Renal cortex interstitium (tissue), 11 donors: ENCODE results near the gene WNK2. TPM values are rescaled to one million over a fixed set of nuclear protein-coding genes. Genes with fewer than 3 reads are reported as not detected.

ENCODE experiments used
- DNase-seq, 11 donors: peaks; one replicate each; pipeline ENCODE4 v3.0.0-alpha.2; 2013; ENCODE audit warnings: low read depth in 9 of 11, low spot score in 4 of 11; ENCODE audit errors: extremely low read depth in 1 of 11
- polyA plus RNA-seq, 3 donors: library from polyadenylated mRNA; unstranded; fragments of 120-200 nt; gene quantifications; one replicate each; pipeline ENCODE4 v1.2.1, GENCODE V29; 2013; ENCODE audit not compliant: insufficient read length in 3 of 3

Gene WNK2
- polyA plus RNA-seq, 3 donors, result 24.8 to 34.0 (median 29.0) TPM

GRCh38 chr9:93181672-93182435, 2.1 kb upstream of the WNK2 start:
- DNase-seq, result no peak

DNA sequence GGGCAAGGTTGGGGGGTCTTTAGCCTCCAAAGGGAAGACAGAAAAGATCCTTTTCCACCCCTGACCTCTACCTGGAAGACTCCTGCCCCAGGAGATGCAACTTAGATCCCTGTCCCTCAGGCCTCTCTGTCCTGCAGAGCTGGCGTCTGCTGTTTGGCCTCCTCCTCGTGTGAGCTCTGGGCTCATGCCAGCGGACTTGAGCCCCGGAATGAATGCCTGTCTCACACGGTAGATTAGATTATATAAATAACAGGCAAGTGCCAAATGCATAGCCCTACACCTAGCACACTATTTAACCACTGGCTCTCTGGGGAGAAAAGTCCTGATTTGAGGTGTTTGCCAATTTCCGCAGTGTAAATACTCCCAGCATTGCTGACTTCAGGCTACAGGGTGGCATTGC, 1.4 kb upstream of the WNK2 start:
- no peak for DNase-seq

- DNase-seq, result no peak
Observed at GRCh38 chr9:93183131-93183662, 742 bp upstream of the WNK2 start.

DNA sequence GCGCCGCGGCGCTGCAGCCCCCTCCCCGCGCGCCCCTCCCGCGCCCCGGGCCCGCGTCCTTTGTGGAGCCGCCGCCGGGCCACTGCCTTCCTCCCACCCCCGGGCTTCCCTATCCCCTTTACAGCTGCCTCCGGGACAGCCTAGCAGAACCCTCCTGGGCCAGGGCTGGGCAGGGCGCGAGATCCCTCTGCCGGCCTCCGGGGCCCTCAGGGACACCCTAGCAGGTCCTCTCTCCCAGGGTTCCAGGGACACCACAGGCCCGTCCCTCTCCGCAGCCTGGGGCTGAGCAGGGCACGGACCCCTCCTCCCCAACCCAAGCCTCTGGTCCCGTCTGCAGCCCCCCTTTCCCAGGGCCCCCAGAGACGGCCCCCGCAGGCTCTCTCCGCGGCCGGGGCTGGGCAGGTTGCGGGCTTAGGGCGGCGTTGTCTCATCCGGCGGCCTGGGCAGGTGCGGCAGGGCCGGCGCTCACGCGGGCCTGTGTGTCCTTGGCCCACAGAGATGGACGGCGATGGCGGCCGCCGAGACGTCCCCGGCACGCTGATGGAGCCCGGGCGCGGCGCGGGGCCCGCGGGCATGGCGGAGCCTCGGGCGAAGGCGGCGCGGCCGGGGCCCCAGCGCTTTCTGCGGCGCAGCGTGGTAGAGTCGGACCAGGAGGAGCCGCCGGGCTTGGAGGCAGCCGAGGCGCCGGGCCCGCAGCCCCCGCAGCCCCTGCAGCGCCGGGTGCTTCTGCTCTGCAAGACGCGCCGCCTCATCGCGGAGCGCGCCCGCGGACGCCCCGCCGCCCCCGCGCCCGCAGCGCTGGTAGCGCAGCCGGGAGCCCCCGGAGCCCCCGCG, 710 bp downstream of the WNK2 start:
- DNase-seq, result no peak

DNA sequence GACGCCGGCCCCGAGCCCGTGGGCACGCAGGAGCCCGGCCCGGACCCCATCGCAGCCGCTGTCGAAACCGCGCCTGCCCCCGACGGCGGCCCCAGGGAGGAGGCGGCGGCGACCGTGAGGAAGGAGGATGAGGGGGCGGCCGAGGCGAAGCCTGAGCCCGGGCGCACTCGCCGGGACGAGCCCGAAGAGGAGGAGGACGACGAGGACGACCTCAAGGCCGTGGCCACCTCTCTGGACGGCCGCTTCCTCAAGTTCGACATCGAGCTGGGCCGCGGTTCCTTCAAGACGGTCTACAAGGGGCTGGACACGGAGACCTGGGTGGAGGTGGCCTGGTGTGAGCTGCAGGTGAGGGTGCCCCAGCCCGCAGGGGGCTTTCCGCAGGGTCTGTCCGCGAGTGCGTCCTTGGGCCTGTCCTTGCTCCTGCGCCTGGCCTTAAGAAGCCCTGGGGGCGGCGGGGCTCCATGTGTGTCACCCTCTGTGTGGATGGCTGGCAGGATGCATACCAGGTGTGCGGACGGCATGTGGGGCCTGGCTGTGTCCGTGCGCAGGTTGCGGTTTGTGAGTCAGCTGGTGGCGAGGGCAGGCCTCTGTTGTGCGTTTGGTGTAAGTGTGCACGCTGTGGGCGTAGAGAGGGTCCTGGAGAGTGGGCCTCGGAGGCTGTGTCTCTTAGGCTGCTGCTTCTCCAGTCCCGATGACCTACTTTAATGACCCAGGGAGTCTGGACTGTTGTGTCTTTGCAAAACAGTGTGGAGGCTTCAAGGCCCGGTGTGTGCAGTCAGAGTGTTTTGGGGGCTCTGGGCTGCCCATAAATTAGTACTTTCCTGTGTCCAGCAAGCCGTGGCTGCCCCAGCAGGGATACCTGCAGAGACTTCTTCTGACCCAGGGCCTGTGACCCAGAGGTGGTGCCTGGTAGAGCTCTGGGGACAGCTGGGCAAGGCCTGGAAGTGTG, 1.6 kb downstream of the WNK2 start:
- no peak for DNase-seq

GRCh38 chr9:93186215-93186945, 2.4 kb downstream of the WNK2 start:
- no peak for DNase-seq

- DNase-seq, result no peak
Observed at GRCh38 chr9:93187047-93187446, 3.1 kb downstream of the WNK2 start.

DNA sequence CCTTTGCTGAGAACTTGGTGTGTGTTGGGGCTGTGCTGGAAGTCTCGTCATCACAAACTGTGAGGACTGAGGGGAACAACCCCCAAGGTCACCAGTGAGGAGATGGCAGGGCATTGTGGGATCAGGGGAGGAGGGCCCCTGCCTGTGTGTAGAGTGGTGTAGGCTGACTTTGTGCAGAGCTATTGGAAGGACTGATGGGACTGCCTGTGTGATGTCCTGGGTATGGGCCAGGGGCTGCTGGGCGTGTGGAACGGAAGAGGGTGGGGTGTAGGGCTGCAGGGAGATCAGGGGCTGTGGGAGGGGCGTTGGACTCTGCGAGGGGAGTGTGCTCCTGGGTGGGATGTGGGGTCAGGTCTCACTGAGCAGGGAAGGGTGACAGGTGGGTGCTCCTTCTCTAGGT, 3.6 kb downstream of the WNK2 start:
- no peak for DNase-seq

- no peak for DNase-seq
Observed at GRCh38 chr9:93188426-93189368, 4.8 kb downstream of the WNK2 start.

GRCh38 chr9:93189369-93190132, 5.6 kb downstream of the WNK2 start:
- DNase-seq, result no peak

DNA sequence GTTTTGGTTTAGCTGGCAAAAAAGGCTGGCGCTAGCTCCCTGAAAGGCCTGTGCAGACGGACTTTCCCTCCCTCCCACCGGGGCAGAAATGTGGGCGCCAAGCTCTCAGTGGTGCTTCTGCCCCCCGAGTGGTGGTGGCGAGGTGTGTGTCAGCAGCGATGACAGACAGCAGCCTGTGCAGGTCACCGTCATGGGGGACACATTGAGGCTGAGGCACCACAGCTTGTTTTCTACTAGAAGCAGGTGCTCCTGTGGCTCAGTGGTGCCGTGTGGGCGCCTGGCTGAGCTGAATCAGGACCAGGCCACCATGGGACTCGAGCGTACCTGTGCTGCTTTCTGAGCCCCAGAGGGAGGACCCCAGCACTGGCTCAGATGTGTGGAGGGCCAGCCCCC, 6.2 kb downstream of the WNK2 start:
- no peak for DNase-seq

GRCh38 chr9:93190656-93191353, 6.9 kb downstream of the WNK2 start:
- no peak for DNase-seq

DNA sequence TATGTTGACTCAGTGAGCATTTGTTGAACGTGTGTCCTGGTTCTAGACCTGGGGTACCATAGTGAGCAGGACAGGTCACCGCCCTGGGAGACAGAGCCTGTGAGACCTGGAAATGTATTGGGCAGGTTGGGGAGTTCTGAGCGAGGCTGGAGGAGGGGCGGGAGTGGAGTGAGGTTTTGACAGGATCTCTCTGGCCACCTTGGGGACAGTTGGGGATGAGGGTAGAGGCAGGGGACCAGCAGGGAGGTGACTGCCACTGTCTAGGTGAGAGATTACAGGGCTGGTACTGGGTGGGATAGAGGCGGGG, 7.4 kb downstream of the WNK2 start:
- DNase-seq, result no peak

GRCh38 chr9:93192721-93193387, 8.9 kb downstream of the WNK2 start:
- DNase-seq, result no peak

DNA sequence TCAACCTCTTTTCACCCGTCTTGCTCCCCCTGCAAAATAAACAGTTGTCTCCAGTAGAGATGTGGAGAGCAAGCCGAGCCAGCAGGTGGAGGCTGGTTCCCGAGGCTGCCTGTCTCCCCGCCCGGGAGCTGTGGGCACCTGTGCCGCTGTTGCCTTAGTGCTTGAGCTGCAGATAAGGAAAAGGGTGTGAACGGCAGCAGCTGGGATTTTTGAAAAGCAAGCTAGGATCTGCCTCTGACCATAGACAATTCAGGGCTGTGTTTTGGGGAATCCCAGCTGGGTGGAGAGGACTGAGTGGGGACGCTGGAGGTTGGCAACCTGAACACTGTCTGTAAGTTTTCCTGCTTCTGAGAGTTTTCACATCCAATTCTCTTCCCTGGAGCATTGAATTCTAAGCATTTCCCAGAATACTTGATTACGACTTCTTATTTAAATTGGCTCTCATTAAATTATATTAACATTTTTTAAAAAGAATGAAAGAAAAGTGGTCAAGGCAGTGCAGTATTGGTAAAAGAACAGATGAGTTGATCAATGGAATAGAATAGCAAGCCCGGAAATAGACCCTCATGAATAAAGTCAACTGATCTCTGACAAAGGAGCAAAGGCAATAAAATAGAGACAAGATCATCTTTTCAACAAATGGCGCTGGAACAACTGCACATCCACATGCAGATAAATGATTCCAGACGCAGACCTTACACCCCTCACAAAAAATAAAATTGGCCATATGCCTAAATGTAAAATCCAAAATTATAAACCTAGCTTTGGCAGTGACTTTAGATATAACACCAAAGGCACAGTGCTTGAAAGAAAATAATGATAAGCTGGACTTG, 9.7 kb downstream of the WNK2 start:
- no peak for DNase-seq
